ENCODE results near the gene CRYBA2.

Gene CRYBA2

GRCh38 chr2:219023045-219023605 lies 29.9 kb upstream of the CRYBA2 start:
- no peak for DNase-seq (ENCODE audit: low spot score)

GRCh38 chr2:219022616-219023015 lies 29.4 kb upstream of the CRYBA2 start:
- DNase-seq (ENCODE audit: low spot score): no peak

- no peak for DNase-seq (ENCODE audit: low spot score)
Observed at GRCh38 chr2:219022041-219022440, 28.8 kb upstream of the CRYBA2 start.

DNA sequence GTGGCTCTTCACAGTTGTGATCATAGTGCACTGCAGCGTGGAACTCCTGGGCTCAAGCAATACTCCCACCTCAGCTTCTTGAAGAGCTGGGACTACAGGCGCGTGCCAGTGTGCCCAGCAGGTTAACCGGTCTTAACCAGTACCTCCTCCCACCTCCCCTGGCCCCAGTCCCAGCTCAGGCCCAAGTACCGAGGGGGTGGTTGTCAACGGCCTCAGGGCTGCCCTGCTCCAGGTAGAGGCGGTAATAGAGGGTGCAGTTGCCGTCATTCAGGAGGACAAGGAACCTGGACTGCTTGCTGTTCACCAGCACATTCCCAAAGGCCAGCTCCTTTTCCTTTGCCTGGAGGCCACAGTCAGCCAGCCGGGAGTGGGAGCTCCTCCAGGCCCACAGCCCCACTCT lies 28.4 kb upstream of the CRYBA2 start:
- no peak for DNase-seq (ENCODE audit: low spot score)

DNA sequence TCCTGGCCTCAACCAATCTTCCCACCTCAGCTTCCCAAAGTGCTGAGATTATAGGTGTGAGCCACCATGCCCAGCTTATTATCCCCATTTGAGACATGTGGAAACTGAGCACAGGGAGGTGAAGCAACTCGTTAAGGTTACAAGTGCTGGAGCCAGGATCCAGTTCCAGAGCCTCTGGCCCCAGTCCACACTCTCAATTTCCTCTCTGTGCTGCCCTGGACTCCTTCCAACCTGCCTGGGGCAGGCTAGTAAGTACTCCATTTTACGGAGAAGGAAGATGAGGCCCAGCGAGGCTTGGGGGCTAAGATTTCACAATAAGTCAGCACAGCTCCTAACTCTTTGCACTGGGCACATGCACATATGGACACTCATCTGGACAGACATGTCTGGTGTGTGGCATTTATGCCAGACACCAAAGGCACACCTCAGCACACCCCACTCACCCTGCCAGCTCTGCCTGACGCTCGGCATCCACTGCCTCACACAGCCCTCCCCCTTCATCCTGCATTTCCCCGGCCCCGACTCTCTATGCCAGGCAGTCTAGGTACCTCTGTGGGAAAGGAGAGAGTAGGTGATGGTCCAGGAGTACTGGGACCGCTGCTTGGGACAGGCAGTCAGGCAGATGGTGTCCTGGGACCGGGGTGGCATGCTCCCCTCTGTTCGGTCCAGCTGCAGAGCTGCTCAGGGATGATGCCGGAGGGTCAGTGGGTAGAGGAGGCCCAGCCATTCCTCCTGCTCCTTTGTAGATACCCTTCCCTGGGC lies 27.6 kb upstream of the CRYBA2 start:
- no peak for DNase-seq (ENCODE audit: low spot score)

DNA sequence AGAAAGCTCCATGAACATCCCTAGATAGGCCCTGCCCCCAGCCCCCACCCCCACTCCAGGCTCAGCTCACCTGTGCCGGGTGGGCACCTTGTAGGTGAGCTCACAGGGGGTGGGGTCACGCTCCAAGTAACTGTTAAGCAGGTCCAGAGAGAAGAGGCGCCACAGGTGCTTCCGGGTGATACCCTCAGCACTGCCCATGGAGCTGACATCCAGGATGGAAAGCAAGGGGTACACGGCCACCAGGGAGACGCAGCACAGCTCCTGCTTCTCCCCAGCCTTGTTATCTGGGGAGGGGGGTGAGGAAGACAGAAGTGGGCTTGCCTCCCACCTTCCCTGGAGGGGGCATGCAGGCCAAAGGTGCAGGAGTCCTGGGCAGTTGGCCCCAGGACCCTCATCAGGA lies 26.2 kb upstream of the CRYBA2 start:
- no peak for DNase-seq (ENCODE audit: low spot score)

GRCh38 chr2:219018726-219019125 lies 25.5 kb upstream of the CRYBA2 start:
- DNase-seq (ENCODE audit: low spot score): no peak

DNA sequence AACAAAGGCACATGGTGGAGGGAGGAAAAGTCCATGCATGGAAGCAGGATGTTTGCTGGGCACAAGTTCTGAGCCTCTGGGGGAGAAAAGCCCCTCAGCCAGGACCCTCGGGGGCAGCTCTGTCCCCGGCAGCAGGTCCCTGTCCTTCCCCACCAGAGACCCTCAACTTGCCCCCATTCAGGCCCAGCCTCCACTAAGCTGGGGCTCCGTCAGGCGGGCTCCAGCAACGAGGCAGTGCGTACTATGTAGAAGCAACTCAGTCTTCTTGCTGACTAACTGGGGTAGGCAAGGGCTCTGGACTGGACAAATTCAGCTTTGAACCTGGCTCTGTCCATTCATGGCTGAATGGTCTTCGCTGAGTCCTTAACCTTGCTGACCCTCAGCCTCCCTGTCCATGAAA lies 25.1 kb upstream of the CRYBA2 start:
- DNase-seq (ENCODE audit: low spot score): no peak

- no peak for DNase-seq (ENCODE audit: low spot score)
Observed at GRCh38 chr2:219017201-219017931, 24.1 kb upstream of the CRYBA2 start.

DNA sequence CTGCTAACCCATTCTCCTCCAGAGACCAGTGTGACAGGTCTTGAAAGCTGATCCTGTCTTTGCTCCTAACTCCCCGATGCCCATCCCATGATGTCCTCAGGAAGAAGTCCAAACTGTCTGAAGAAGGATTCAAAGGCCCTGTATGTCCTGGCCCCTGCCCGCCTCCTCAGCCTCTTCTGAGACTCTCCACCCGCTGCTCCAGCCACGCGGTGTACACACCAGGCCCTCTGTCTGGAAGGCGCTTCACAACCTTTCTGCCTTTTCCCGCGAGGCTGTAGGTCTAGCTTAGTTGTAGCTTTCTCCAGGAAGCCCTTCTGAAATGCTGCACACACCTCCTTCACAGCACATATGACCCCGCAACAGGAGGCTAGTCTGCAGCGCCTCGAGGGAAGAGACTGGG lies 23.5 kb upstream of the CRYBA2 start:
- no peak for DNase-seq (ENCODE audit: low spot score)

DNA sequence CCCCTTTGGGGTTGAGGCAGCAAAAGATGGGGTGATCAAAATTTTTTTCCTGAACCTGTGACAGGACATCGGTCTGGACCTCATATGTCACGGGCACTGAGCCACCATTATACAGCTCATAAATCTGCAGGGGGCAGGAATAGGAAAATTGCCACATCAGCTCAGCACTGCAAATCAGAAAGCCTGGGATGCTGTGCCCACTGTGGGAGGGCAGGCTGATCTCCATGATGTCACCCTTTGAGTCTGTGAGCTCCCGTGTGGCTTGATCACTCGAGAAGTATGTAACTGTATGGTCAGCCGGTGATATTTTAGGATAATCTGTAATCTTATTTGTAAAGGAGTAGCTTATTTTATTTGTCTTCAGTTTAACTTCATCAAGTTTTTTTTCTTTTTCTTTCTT lies 17.7 kb upstream of the CRYBA2 start:
- DNase-seq (ENCODE audit: low spot score): no peak

DNA sequence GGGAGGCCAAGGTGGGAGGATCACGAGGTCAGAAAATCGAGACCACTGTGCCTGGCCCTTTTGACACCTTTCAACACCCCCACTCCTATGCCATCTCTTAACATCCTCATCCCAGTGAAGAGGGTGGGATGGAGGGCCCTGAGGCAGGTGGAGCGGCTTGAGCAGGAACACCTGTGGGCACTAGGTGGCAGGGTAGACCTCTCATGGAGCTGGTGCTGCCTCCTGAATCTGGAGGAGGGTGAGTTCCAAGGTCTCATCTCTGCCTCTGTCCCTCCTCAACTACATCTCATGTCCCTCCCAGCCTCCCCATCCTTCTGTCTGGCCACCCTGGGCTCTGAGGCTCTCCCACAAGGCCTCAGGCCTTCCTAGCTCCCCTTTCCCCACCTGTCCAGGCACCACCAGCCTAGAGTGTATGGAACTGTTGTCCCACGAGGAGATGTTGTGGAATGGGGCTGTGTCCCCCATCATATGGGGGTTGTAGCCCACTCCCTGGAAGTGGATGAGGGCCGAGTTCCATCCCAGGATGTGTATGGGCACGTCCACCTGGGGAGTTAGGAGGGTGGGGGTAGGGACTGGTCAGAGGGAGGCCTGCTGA lies 17.0 kb upstream of the CRYBA2 start:
- peak; percentile 50 for DNase-seq (ENCODE audit: low spot score)

DNA sequence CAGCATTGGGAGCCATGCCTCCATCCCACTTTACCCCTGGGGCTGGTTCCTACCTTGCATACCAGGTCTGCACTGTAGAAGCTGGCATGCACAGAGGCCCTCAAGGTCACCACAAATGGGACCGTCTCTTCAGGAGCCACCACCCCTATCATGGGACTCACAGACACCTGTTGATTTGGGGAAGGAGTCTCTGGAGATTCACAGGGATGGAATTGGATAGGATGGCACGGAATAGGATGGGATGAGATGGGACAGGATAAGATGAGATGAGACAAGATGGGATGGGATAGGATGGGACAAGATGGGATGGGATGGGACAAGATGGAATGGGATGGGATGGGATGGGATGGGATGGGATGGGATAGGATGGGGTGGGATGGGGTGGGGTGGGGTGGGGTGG lies 16.1 kb upstream of the CRYBA2 start:
- DNase-seq (ENCODE audit: low spot score): no peak

GRCh38 chr2:219003979-219004378 lies 10.8 kb upstream of the CRYBA2 start:
- DNase-seq (ENCODE audit: low spot score): no peak

GRCh38 chr2:219003267-219003634 lies 10.0 kb upstream of the CRYBA2 start:
- no peak for DNase-seq (ENCODE audit: low spot score)

DNA sequence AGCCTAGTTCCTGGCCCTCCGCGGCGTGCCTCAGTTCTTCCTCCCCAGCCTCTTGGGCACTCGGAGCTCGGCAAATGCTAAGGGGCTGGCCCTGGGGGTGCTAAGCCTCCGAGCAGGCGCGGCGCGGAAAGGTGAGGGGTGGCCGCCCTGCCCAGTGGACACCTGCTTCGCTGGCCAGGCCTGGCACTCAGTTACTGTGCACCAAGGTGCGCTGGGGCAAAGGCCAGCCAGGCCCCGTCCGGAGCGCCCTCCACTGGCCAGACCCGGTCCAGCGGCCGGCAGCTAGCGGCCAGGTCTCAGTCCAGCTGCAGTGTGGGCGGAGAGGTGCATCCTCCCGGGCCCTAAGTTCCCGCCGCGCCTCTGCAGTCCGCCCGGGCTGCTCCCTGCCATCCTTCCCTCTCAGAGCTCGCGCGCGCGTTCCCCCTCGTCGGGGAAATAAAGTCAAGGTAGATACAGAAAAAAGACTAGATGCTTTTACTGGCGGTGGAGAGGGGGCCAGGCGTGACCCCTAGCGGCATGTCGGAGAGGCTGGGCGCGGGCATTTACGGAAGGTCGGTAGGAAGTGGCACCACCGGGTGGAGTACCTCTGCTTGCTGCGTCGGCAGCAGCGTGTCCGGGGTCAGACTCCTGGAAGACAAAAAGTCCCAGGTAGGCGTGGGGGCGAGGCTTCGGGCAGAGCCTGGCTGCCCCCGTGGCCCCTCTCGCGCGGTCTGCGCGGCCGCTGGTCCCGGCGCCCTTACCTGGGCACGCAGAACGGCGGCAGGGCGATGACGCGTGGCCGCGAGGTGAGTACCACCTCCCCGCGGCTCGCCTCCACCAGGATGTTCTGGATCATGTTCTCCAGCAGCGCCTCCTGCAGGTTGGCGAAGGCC lies 9.4 kb upstream of the CRYBA2 start:
- no peak for DNase-seq (ENCODE audit: low spot score)

DNA sequence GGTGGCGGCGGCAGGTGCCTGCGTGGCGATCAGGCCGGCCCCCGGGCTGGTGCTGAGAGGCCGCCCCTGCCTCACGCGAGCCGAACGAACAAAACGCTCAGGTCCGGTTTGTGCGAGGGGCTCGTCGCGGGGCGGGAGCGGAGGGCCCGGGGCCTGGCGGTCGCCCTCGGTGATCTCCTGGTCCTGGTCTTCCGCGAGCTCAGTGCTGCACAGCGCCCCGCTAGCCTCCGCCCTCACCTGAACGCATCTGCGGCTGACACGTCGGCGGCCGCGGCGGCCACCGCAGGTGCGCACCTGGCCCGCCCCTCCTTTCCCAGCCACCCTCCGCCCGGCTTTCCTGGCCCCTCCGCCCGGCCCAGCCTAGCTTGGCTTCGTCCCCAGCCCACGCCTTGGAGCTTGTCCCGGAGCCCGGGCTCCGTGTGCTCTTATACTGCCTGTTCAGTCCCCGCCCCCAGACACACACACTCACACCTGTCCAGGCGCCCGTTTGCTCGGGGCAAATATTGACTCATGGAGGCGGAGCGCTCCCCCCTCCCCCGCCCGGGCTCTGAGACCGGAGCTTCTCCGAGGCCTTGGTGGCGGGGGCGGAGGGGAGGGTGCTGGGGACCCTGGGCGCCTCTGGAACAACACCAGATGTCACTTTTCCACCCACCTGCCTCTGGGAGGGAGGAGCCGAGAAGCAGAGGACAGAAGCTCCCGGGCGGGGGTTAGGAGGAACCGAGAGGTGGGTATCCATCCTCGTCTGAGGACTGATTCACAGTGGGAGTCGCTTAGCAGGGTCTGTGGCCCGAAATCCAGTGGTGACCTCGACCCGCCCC lies 8.6 kb upstream of the CRYBA2 start:
- no peak for DNase-seq (ENCODE audit: low spot score)

GRCh38 chr2:219001100-219001576 lies 7.9 kb upstream of the CRYBA2 start:
- no peak for DNase-seq (ENCODE audit: low spot score)

DNA sequence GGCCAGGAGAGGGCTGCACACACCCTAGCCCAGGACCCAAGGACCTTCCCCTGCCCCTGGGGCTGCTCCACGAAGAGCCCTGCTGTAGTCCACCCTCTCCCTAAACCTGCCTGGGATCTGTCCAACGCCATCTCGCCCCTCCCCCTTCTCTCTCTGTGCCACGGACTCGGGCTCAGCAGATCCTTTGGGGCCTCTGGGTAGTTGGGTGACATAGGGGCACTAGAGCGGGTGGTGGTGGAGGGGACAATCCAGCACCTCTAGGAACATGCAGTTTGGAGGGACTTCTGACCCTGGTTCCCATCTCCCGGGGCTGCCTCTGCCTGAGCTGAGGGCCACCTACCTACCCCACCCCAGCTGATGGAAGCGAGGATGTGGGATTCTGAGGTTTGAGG lies 7.3 kb upstream of the CRYBA2 start:
- DNase-seq (ENCODE audit: low spot score): no peak

DNA sequence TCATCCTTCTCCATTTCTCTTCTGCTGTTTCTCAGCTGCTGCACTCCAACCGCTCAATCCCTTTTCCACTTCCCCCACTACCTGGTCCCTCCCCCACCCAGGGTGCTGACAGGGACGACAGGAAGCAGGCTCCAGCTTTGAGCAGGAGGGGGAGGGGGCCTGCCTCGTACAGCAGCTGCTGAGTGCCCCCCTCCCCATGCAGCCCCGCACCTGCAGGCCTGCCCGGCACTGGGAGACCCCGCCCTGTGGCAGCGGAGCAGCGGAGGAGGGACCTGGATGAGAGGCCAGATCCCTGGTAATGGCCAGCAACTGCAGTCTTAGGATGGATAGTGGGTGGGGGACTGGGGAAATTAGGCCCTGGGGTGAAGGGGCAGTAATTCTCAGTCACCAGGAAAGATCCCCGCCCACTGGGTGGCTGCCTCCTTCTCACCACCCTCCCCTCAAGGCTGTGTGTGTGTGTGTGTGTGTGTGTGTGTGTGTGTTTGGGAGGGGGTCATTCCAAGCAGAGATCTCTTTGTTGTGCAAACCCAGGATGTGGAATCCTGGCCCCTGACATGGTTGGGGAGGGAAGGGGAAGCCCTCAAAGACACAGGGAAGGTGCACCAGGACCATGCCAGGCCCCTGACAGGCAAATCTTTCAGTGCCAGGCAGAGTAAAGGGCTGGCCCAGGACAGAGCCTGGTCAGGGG lies 6.8 kb upstream of the CRYBA2 start:
- DNase-seq (ENCODE audit: low spot score): no peak

Measured in NAMALWA (cell line).